Thyroid gland (tissue), 4 donors: Measurements from ENCODE around the gene MEIOB. TPM values are rescaled to one million over a fixed set of nuclear protein-coding genes. Genes with fewer than 3 reads are reported as not detected.
"Not testable (repeated sequence)": the region's sequence is repeated elsewhere in the genome, so short reads cannot be mapped to it uniquely, and the experiment has no call there.

ENCODE experiments used
- DNase-seq, 2 donors: peaks; one replicate each; pipeline ENCODE4 v3.0.0-alpha.2; 2019
- H3K27ac ChIP-seq, 3 donors: fragments of 200-600 bp; sonication (generic); 1 replicate in 2 of 3; 2 replicates in 1 of 3; pipeline ENCODE4 v1.5.1; 2016 to 2019; ENCODE audit warnings: mild to moderate bottlenecking in 1 of 3, moderate library complexity in 1 of 3
- H3K27me3 ChIP-seq: fragments of 200-600 bp; sonication (generic); one replicate; pipeline ENCODE4 v1.5.1; 2019
- H3K36me3 ChIP-seq, 2 donors: fragments of 200-600 bp; sonication (generic); one replicate each; pipeline ENCODE4 v1.5.1; 2016 to 2019
- H3K4me1 ChIP-seq, 2 donors: fragments of 200-600 bp; sonication (generic); one replicate each; pipeline ENCODE4 v1.5.1; 2017 to 2019
- H3K4me3 ChIP-seq, 3 donors: fragments of 200-600 bp; sonication (generic); replicated peaks in 1 of 3; 1 replicate in 2 of 3; 2 replicates in 1 of 3; pipeline ENCODE4 v1.5.1; 2016; ENCODE audit warnings: mild to moderate bottlenecking in 1 of 3
- H3K9me3 ChIP-seq: fragments of 200-600 bp; sonication (generic); one replicate; pipeline ENCODE4 v1.5.1; 2017
- POLR2A ChIP-seq, 2 donors: fragments of 450-650 bp; IDR thresholded peaks; one replicate each; pipeline ENCODE4 v1.6.1; 2017; ENCODE audit warnings: antibody characterized with exemption in 2 of 2, mild to moderate bottlenecking in 2 of 2, moderate library complexity in 1 of 2
- WGBS, 2 donors: methylation state at CpG; one replicate each; pipeline ENCODE4 v1.1.5; 2017; 5-methylcytosine and 5-hydroxymethylcytosine counted together
- intact Hi-C: fragments of 100-400 bp; cut with DNase I; formaldehyde crosslinking; loops from one replicate; pipeline ENCODE4 v1.15.1; 2023
- total RNA-seq, 4 donors: library from RNA; depleted of rRNA; stranded (reverse); fragments of >200 nt; gene quantifications; one replicate each; pipeline ENCODE4 v1.2.3, GENCODE V29; 2016
- TF ChIP-seq, protein P1 (sequence below), 6 experiments: fragments of 200-600 bp in 3 of 6; fragments of 450-650 bp in 3 of 6; sonication (generic) in 3 of 6; IDR thresholded peaks; one replicate each; pipeline ENCODE4 v1.5.1; 2016 to 2019; ENCODE audit warnings: antibody characterized with exemption in 6 of 6, mild to moderate bottlenecking in 2 of 6, inconsistent platforms in 1 of 6, moderate library complexity in 1 of 6

Gene MEIOB
- total RNA-seq, 4 donors from 2014 or later, result 0.13 TPM; not detected in 3

DNA sequence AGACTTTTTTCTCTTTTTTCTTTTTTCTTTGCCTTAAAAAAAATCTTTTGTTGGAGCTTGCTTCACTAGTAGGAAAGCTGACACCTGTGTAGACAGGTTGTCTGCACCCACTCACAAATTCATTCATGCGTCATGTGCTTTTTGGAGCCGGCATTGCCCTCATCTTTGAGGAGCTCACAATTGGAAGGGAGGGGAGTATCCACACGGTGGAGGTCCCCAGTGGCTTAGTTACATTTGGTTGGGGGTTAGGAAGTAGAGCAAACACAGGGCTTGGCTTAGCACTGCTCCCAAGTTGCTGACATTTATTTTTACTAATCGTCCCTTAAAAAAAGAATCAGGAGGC, 18.7 kb upstream of the MEIOB start:
- TF ChIP-seq, protein P1, sequence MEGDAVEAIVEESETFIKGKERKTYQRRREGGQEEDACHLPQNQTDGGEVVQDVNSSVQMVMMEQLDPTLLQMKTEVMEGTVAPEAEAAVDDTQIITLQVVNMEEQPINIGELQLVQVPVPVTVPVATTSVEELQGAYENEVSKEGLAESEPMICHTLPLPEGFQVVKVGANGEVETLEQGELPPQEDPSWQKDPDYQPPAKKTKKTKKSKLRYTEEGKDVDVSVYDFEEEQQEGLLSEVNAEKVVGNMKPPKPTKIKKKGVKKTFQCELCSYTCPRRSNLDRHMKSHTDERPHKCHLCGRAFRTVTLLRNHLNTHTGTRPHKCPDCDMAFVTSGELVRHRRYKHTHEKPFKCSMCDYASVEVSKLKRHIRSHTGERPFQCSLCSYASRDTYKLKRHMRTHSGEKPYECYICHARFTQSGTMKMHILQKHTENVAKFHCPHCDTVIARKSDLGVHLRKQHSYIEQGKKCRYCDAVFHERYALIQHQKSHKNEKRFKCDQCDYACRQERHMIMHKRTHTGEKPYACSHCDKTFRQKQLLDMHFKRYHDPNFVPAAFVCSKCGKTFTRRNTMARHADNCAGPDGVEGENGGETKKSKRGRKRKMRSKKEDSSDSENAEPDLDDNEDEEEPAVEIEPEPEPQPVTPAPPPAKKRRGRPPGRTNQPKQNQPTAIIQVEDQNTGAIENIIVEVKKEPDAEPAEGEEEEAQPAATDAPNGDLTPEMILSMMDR (IDR thresholded peaks at IDR 0.05), result no peak
- no peak for TF ChIP-seq POLR2A (IDR thresholded peaks at IDR 0.05)
- intact Hi-C loops, result no loop called here
- H3K36me3 ChIP-seq, result no peaks in the 10 kb centered on the region
- WGBS, 2 donors, result 11 to 24% methylated on average over 4 of the region's 4 CpGs
- DNase-seq, result peak; percentile 71 to 72
- peak overlapping the region in 1 of 3 donors; percentile 39 for H3K27ac ChIP-seq
- no peak overlapping the region for H3K4me3 ChIP-seq
- H3K4me1 ChIP-seq, result peaks cover 0 to 16% of the 10 kb centered on the region in 2 donors
- H3K27me3 ChIP-seq, result no peaks in the 10 kb centered on the region
- H3K9me3 ChIP-seq, result no peaks in the 10 kb centered on the region

DNA sequence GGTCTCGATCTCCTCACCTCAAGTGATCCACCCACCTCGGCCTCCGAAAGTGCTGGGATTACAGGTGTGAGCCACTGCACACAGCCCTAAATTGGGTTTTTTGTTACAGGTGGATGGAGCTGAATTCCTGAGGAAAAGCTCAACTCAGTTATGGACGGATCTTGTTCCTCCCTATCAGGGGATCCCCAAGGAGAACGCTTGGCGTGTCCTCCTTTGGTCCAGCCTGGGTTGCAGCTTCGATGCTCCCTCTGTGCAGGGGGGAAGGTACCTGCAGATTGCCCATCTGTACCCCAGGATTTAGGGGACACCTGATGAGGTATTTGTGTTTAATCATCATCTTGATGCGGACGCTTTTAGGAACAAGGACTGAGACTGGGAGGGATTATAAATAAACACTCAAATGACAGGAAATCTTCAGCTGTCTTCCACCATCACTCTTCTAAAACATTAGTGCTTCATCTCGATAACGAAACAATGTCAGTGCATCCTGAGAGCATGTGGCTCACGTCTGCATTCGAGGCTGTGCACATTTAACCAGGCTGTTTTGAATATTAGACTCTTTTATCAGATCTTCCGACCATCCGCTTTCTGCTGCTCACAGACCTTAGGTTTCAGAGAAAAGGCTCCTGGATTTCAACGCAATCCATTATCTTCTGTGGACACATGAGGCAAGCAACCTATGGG, 18.2 kb upstream of the MEIOB start:
- TF ChIP-seq, protein P1 (IDR thresholded peaks at IDR 0.05), result no peak
- TF ChIP-seq POLR2A (IDR thresholded peaks at IDR 0.05), result no peak
- H3K9me3 ChIP-seq, result no peaks in the 10 kb centered on the region
- intact Hi-C loops, result no loop called here
- H3K36me3 ChIP-seq, result no peaks in the 10 kb centered on the region
- H3K27ac ChIP-seq, result peak overlapping the region in 1 of 3 donors; percentile 39
- no peak for DNase-seq
- no peak overlapping the region for H3K4me3 ChIP-seq
- H3K4me1 ChIP-seq, result peaks cover 0 to 15% of the 10 kb centered on the region in 2 donors
- H3K27me3 ChIP-seq, result no peaks in the 10 kb centered on the region
- WGBS, 2 donors, result 26 to 32% methylated on average over 15 to 16 of the region's 16 CpGs

DNA sequence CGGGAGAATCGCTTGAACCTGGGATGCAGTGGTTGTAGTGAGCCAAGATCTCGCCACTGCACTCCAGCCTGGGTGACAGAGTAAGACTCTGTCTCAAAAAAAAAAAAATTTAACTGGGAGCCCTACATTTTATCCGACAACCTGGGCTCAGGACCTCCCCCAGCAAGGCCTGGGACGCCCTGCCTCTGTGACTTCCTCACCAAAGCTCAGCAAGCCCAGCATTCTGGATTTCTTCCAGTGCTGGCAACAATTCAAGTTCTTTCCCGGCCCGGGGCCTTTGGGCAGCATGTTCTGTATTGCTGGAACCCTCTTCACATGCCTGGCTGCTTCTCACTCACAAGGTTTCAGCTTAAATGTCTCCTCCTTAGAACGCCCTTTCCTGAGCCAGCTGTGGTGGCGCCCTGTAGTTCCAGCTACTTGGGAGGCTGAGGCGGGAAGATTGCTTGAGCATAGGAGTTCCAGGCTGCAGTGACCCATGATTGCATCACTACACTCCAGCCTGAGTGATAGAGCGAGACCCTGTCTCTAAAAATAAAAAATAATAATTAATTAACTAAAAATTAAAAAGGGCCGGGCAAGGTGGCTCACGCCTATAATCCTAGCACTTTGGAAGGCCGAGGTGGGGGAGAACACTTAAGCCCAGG, 15.9 kb upstream of the MEIOB start:
- Histone ChIP-seq H3K9me3 (no peaks in the 10 kb centered on the region), H3K4me3 (no peak overlapping the region), H3K4me1 (peaks cover 0 to 15% of the 10 kb centered on the region in 2 donors), H3K27me3 (no peaks in the 10 kb centered on the region), H3K27ac (peak overlapping the region in 1 of 3 donors; percentile 24), H3K36me3 (no peaks in the 10 kb centered on the region)
- 61 to 62% methylated on average over 14 of the region's 14 CpGs for WGBS, 2 donors
- no peak for TF ChIP-seq POLR2A (IDR thresholded peaks at IDR 0.05)
- TF ChIP-seq, protein P1 (IDR thresholded peaks at IDR 0.05), result no peak
- intact Hi-C loops, result no loop called here
- peak; percentile 90 for DNase-seq

DNA sequence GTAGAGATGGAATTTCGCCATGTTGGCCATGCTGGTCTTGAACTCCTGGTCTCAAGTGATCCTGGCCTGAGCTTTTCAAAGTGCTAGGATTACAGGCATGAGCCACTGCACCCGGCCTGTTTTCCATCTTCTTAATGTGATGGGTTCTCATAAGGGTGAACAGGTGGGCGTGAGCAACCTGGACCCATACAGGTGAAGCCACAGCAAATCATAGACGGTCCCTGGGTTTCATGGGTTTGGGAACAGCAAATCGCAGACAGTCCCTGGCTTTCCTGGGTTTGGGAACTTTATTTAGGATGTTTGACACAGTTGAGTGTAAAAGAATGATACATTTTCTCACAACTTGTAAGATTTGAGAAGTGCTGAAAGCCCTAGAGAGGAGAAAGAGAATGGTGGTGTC, 12.9 kb upstream of the MEIOB start:
- Histone ChIP-seq H3K4me3 (no peak overlapping the region), H3K9me3 (no peaks in the 10 kb centered on the region), H3K4me1 (peaks cover 0 to 8% of the 10 kb centered on the region in 2 donors), H3K27ac (no peak overlapping the region), H3K27me3 (no peaks in the 10 kb centered on the region), H3K36me3 (no peaks in the 10 kb centered on the region)
- TF ChIP-seq, protein P1 (IDR thresholded peaks at IDR 0.05), result no peak
- TF ChIP-seq POLR2A (IDR thresholded peaks at IDR 0.05), result no peak
- WGBS, 2 donors, result 48 to 70% methylated on average over 5 of the region's 5 CpGs
- DNase-seq, result no peak
- intact Hi-C loops, result no loop called here

DNA sequence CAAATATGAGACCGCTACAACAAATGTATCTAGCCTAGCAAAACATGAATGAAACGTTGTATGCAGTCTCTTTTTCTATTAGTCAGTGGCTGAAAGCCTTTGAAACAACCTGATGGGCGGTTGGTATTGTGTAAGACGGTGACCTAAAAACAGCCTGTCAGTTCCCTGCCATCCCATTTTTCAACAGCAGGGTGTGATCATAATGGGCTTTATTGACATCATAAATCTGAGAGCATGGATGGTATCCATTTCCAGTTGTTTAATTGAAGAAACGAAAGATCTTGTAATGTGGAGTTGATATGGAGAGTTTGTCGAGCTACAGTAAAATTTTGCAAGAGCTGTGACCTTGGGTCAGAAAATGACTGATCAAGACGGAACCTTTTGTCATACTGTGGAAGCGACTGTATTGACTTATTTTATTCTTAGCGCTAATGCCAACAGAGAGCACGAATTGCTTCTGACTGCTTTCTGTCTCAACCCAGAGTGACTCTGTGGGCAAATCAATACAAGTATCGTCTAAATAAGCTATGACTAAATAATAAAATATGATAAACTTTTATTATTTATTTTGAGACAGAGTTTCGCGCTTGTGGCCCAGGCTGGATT, 12.3 kb upstream of the MEIOB start:
- intact Hi-C loops, result no loop called here
- peaks cover 0 to 6% of the 10 kb centered on the region in 2 donors for H3K4me1 ChIP-seq
- H3K4me3 ChIP-seq, result no peak overlapping the region
- WGBS, 2 donors, result 78 to 80% methylated on average over 13 of the region's 13 CpGs
- H3K27ac ChIP-seq, result no peak overlapping the region
- no peaks in the 10 kb centered on the region for H3K9me3 ChIP-seq
- no peaks in the 10 kb centered on the region for H3K27me3 ChIP-seq
- TF ChIP-seq POLR2A (IDR thresholded peaks at IDR 0.05), result no peak
- TF ChIP-seq, protein P1 (IDR thresholded peaks at IDR 0.05), result peak in 1 of 6 experiments; percentile 4
- DNase-seq, result no peak
- no peaks in the 10 kb centered on the region for H3K36me3 ChIP-seq

DNA sequence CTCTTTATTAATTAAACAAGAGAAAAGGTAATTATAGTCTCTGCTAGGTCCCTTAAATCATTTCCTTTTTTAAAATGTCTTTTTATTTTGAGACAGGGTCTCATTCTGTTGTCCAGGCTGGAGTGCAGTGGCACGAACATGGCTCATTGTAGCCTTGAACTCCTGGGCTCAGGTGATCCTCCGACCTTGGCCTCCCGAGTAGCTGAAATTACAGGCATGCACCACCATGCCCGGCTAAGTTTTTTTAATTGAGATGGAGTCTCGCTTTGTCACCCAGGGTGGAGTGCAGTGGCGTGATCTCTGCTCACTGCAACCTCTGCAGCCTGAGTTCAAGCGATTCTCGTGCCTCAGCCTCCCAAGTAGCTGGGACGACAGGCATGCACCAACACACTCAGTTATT, 9.2 kb upstream of the MEIOB start:
- H3K27me3 ChIP-seq, H3K36me3 ChIP-seq, DNase-seq, H3K4me3 ChIP-seq, H3K27ac ChIP-seq, H3K4me1 ChIP-seq, H3K9me3 ChIP-seq, intact Hi-C loops: not testable (repeated sequence)
- WGBS, 2 donors, result 83 to 91% methylated on average over 9 of the region's 9 CpGs
